AG04449 (cell line): ENCODE data around the gene SMARCA2.

Source experiments
- CTCF ChIA-PET: fragments of 350-600 bp; formaldehyde crosslinking; extraction: SDS; loops from one replicate; lab custom pipeline; 2021; ENCODE audit warnings: antibody characterized with exemption; lab: Yijun Ruan, JAX
- POLR2A ChIA-PET: fragments of 400-600, 350-600 bp; formaldehyde crosslinking; extraction: SDS; loops from one replicate; lab custom pipeline; 2020; ENCODE audit warnings: antibody characterized with exemption, inconsistent platforms; lab: Yijun Ruan, JAX
- DNase-seq: peaks from one replicate; pipeline ENCODE4 v3.0.0-alpha.2; 2010; ENCODE audit warnings: low read depth, low spot score
- H3K4me3 ChIP-seq: 2 replicates; pipeline ENCODE4 v1.5.1; 2011; ENCODE audit warnings: low read depth, mild to moderate bottlenecking, control low read depth, low read length
- TF ChIP-seq, protein P1 (sequence below): IDR thresholded peaks from one replicate; pipeline ENCODE4 v1.5.1; 2011; ENCODE audit warnings: mild to moderate bottlenecking, moderate library complexity, low read length, control low read depth, inconsistent platforms; ENCODE audit not compliant: insufficient read depth; ENCODE audit errors: missing control alignments

SMARCA2 gene

DNA sequence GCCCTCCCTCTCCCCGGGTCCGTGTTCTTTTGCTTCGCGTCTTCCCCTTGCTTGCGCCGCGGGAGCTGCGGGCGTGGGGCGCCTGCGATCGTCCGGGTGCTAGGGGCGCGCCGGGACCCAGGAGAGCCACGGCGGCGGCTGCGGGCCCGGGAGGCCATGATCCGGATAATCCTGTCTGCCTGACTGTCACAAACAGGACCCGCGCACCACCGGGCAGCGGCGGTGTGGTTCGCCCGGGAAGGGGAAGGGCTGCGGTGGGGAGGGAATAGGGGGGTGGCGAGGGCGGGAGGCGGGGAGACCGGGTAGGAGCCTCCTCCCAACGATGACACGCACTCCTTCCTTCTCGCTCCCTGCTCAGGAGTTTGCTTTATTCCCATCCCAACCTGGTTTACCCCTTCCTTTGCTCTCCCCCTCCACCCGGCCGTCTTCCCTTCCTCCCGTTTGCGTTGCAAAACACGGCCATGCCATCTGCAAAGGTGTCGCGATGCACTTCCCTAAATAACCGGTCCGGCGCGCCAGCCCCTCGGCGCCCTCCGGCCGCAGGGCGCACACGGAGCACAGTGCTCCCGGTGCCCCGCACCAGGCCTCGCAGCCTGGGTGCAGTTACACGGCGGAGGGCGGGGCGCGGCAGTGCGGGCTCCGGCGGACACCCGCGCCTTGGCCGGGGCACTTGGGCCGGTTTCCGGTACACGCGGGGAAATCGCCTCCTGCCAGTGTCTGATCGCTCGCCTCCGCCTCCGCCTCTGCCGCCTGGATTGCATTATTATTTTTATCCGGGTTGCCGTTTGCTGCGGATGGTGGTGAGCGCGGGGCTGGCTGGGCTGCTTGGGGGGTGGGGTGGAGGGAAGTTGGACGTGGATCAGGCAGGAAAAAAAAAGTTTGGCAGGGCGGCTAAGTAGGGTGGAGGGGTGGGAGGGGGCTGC is 1.5 kb downstream of the SMARCA2 start:
- TF ChIP-seq, protein P1, sequence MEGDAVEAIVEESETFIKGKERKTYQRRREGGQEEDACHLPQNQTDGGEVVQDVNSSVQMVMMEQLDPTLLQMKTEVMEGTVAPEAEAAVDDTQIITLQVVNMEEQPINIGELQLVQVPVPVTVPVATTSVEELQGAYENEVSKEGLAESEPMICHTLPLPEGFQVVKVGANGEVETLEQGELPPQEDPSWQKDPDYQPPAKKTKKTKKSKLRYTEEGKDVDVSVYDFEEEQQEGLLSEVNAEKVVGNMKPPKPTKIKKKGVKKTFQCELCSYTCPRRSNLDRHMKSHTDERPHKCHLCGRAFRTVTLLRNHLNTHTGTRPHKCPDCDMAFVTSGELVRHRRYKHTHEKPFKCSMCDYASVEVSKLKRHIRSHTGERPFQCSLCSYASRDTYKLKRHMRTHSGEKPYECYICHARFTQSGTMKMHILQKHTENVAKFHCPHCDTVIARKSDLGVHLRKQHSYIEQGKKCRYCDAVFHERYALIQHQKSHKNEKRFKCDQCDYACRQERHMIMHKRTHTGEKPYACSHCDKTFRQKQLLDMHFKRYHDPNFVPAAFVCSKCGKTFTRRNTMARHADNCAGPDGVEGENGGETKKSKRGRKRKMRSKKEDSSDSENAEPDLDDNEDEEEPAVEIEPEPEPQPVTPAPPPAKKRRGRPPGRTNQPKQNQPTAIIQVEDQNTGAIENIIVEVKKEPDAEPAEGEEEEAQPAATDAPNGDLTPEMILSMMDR: peak; percentile 0
- ChIA-PET POLR2A (interaction anchor here (0.6 to 1.2 kb wide), 2 partner anchors 37 to 141 kb away, joined by 3 to 4 read pairs; no protein-coding TSS in a partner anchor), CTCF (interaction anchor here (1.0 kb wide), 1 partner anchor 10 kb away, joined by 5 read pairs; no protein-coding TSS in a partner anchor)
- peak overlapping the region; percentile 87 for H3K4me3 ChIP-seq
- DNase-seq: no peak

DNA sequence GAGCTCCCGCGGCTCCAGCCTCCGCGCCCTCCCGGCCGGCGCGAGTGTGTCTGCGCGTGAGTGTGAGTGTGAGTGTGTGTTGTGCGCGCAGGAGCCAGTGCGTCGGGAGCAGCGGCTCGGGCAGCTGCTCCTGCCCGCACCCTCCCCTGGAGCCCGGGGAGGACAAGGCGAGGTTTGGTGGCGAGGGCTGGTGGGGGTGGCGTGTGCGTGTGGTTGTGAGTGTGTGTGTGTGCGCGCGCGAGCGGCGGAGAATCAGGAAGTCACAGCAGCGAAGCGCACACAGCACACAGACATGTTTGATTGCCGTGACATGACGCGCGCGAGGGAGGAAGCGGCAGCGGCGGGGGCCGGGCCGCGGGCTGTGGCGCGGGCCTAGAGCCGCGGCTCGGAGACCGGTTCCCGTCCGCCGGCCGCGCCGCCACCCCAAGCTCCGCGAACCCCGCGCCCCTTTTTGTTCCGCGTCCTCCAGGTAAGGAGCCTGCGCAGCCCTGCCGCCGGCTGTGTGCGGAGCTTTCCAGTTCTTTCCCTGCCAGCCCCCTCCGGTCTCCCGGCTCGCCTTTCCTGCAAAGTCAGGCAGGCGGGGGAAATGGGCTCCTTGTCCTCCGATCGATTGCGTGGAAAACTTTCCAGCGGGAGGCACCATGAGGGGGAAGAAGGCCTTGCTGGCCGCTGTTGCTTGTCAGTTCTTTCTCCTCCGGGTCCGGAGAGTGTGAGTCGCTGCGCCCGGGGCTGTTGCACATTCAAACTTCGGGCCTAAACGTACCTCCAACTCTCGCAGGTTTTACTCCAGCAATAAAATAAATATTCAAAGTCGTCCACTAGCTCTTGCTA is 2.4 kb downstream of the SMARCA2 start:
- CTCF ChIA-PET: interaction anchor here (1.0 kb wide), 1 partner anchor 9 kb away, joined by 5 read pairs; no protein-coding TSS in a partner anchor
- peak overlapping the region; percentile 87 for H3K4me3 ChIP-seq
- POLR2A ChIA-PET: interaction anchor here (1.2 kb wide), 1 partner anchor 140 kb away, joined by 4 read pairs; no protein-coding TSS in a partner anchor
- no peak for DNase-seq
- TF ChIP-seq, protein P1: no peak

- peak overlapping the region; percentile 87 for H3K4me3 ChIP-seq
- ChIA-PET POLR2A (no interaction called here), CTCF (interaction anchor here (1.0 kb wide), 1 partner anchor 8 kb away, joined by 5 read pairs; no protein-coding TSS in a partner anchor)
- TF ChIP-seq, protein P1: no peak
- DNase-seq: no peak
Measured at GRCh38 chr9:2018162-2018643, 3.1 kb downstream of the SMARCA2 start.

DNA sequence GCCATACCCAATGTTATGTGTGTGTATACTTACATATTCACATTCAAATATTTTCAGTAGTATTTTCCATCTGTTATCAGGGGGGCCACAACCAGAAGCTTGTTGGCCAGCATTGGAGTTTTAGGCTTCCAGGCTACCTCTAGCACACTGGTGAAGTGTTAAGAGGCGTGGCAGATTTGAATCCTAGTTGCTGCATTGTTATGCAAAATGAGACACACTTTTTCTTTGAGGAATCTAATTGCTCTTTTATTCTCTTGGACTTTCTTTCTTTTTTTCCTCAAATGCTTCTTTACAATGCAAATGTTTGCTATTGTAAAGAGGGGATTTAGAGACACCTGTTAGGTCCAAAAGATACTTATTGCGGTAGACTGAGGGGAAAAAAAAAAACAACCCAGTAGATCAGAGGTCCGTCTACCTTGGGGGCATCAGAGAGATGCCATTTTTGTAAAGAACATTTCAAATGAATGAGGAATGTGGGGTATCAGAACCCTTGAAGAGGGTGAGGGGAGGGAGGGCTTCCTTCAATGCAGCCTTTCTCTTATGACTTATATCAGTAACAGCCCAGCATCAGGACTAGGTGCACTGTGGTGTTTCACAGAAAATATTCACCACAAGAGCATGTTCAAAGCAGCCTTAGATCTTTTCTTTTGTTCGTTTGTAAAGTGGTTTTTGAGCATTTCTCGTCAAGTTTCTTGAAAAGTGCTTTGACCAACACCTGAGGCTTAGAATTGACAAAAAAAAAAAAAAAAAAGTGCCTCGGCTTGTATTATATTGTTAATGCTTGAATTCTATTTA is 3.8 kb downstream of the SMARCA2 start:
- DNase-seq: no peak
- POLR2A ChIA-PET: no interaction called here
- TF ChIP-seq, protein P1: no peak
- CTCF ChIA-PET: no interaction called here
- peak overlapping the region; percentile 87 for H3K4me3 ChIP-seq

GRCh38 chr9:2019723-2020122 is 4.6 kb downstream of the SMARCA2 start:
- DNase-seq: no peak
- H3K4me3 ChIP-seq: no peak overlapping the region
- TF ChIP-seq, protein P1: no peak
- CTCF ChIA-PET: no interaction called here
- POLR2A ChIA-PET: no interaction called here
